ENCODE results near the gene SMIM36.
"Not testable (repeated sequence)": the region's sequence is repeated elsewhere in the genome, so short reads cannot be mapped to it uniquely, and the experiment has no call there.

Gene SMIM36

DNA sequence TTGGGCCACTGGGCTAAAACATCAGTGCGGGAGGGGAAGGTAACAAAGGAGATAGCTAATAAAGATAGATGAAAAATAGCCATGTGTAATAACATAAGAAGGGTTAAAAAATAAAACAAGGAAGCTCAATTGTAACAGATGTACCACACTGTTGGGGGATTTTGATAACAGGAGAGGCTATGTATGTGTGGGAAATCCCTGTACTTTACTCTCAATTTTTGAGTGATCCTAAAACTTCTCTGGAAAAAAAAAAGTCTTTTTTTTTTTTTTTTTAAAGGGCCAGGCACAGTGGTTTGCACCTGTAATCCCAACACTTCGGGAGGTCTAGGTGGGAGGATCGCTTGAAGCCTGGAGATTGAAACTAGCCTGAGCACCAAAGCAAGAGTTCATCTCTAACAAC lies 87.7 kb downstream of the SMIM36 start:
- H3K27ac ChIP-seq: no peak overlapping the region
- no peak for DNase-seq (ENCODE audit: low spot score)
- ChIA-PET POLR2A (ENCODE audit: low non-redundant PET) (no interaction called here), CTCF (no interaction called here)
- TF ChIP-seq, protein P1, sequence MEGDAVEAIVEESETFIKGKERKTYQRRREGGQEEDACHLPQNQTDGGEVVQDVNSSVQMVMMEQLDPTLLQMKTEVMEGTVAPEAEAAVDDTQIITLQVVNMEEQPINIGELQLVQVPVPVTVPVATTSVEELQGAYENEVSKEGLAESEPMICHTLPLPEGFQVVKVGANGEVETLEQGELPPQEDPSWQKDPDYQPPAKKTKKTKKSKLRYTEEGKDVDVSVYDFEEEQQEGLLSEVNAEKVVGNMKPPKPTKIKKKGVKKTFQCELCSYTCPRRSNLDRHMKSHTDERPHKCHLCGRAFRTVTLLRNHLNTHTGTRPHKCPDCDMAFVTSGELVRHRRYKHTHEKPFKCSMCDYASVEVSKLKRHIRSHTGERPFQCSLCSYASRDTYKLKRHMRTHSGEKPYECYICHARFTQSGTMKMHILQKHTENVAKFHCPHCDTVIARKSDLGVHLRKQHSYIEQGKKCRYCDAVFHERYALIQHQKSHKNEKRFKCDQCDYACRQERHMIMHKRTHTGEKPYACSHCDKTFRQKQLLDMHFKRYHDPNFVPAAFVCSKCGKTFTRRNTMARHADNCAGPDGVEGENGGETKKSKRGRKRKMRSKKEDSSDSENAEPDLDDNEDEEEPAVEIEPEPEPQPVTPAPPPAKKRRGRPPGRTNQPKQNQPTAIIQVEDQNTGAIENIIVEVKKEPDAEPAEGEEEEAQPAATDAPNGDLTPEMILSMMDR (conservative IDR thresholded peaks at IDR 0.05; ENCODE audit: low read depth): no peak

DNA sequence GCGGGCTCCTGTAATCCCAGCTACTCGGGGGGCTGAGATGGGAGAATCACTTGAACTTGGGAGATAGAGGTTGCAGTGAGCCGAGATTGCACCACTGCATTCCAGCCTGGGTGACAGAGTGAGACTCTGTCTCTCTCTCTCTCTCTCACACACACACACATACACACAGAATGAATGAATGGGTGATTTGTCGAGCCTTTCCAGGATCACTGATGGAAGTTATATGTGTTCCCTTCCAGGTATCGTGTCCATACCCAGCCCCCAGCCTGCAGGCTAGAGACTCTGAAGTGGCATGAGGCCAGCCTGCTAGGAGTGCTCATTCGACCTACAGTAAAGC lies 88.5 kb downstream of the SMIM36 start:
- CTCF ChIA-PET; POLR2A ChIA-PET (ENCODE audit: low non-redundant PET); H3K27ac ChIP-seq; DNase-seq (ENCODE audit: low spot score): not testable (repeated sequence)

DNA sequence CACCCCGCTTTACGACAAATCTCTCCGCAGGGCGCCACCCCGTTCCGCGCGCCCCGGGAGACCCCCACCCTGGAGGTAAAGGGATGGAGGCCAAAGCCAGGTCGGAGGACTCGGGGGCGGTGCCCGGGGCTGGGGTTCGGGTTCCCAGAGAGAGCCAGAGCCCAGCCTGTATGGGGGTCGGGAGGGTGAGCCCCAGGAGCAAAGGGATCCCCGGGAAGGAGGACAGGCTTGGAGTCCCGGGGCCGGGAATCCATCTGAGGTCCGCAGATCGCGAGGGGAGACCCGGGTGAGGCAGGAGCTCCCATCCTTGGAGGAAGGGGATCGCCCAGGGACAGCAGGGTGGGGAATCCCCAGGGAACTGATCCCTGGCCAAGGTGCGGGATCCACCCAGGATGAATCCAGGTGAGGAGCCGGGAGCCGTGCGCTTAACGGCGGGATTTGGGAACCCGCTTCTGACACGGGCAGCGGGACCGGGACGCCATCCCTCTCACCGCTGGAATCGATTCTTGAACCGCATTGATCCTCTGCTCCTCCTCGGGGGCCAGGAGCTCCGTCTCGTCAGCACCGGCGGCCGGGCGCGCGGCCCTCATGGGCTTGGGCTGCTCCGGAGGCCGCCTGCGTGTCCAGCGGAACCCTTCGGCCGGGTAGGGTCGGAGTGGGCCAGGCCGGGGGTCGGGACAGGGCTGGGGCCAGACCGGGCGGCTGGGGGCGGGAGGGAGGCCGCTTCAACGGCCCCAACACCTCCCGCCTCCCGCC lies 89.9 kb downstream of the SMIM36 start, which contains the start of gene MMD:
Gene MMD (minus strand): TSS at position 657 of the 756 bp plus-strand sequence. CDS start 140 bp downstream, at position 517.
- POLR2A ChIA-PET (ENCODE audit: low non-redundant PET): interaction anchor here (0.7 kb wide), 1 partner anchor 116 kb away, joined by 5 read pairs; no protein-coding TSS in a partner anchor
- DNase-seq (ENCODE audit: low spot score): peak; percentile 71
- CTCF ChIA-PET: interaction anchor here (0.7 to 1.0 kb wide), 2 partner anchors 78 to 93 kb away, joined by 3 to 4 read pairs; no protein-coding TSS in a partner anchor
- TF ChIP-seq, protein P1 (conservative IDR thresholded peaks at IDR 0.05; ENCODE audit: low read depth): no peak
- peak within 1 kb of the TSS; percentile 76 for H3K27ac ChIP-seq

DNA sequence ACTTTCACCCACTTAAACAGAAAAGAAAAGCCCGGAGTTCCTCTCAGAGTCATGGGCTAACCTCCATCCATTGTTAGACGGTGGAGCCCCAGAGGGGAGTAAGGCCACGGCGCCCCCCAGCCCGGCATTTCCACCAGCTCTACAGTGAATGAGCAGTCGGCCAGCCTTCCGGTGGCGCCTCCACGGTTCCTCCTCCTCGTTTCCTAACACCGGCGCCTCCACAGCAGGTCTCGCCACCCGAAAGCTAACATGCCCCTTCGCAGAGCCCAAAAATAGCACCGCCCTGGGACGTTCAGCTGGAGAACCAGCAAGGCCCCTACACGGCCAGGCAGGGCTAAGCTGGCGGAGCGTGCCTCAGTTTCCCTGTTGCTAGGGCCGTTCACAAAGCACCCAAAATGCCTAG lies 90.5 kb downstream of the SMIM36 start:
- CTCF ChIA-PET: interaction anchor here (0.7 kb wide), 1 partner anchor 79 kb away, joined by 4 read pairs; no protein-coding TSS in a partner anchor
- TF ChIP-seq, protein P1 (conservative IDR thresholded peaks at IDR 0.05; ENCODE audit: low read depth): no peak
- H3K27ac ChIP-seq: peak overlapping the region; percentile 76
- POLR2A ChIA-PET (ENCODE audit: low non-redundant PET): no interaction called here
- peak; percentile 30 for DNase-seq (ENCODE audit: low spot score)

DNA sequence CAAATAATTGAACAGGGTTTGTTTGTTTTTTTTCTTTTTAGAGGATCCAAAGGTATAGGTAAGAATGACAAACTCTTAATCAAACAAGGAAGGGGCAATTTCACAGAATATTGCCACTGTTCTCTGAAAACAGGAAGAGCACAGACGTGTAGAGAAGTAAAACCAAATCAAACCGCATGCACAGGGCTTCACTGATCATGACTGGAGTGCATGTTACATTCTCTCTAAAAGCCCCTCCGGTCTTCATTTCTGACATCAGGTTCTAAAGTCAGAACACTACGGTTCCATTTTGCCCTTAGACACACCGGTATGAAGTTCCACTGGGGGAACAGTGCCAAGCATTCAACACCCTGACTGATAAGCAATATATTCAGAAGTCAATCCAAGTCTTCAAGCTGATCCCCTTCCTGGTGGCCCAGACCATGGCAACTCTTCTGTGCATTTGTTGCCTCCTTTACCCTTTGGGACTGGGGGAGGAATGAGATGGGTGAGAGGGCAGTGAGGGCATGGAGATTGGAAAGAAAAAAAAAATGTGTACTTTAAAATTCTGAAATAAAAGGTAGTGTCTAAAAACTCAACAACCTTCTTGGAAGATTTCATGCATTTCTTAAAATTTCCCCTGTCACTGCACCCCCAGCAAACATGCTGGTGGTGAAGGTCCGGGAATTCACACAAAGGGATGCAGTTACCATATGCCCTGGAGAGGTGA lies 91.0 kb downstream of the SMIM36 start:
- CTCF ChIA-PET: interaction anchor here (0.7 kb wide), 1 partner anchor 80 kb away, joined by 4 read pairs; no protein-coding TSS in a partner anchor

DNA sequence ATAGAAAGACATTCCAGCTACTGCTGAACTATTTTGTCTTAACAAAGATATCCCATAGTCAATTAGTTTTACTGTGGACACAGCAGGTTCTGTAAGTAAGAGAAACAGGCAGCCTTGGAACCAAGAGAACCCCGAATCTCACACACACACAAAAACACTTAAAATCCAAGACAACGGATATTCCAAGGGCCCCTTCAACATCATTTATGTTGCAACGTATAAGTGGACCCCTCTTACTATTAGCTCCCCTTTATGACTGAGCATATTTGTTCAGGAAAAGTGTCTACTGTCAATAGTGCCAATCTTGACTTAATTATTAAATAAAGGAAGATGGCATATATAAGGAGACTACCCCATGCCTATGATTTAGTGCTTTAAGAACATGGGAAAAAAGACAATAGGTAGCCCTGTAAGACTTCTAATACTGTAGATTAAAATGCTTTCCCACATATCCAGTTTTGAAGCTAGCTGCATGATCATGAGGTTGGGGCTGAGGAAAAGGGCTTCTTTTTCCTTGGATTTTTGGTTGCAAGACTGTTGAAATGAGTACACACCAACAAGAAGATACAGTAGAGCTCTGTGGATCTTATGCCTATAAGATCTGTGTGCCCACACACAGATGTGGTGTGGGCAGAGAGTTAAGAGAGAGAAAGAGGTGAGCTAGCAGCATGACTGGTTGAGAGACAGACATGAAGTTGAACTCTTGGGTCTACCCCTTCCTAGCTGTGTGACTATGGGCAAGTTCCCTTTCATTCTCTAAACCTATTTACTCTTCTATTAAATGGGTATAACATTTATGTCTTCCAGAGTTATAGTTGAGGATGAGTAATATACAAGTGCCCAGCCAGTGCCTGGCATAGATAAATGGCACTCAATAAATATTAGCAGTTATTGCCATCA lies 92.6 kb downstream of the SMIM36 start:
- ChIA-PET POLR2A (ENCODE audit: low non-redundant PET) (no interaction called here), CTCF (interaction anchor here (0.7 to 0.9 kb wide), 3 partner anchors 67 to 425 kb away, joined by 3 read pairs; no protein-coding TSS in a partner anchor)
- no peak overlapping the region for H3K27ac ChIP-seq
- DNase-seq (ENCODE audit: low spot score): no peak
- TF ChIP-seq, protein P1 (conservative IDR thresholded peaks at IDR 0.05; ENCODE audit: low read depth): no peak

More for the DNA sequence above, 91.0 kb downstream of the SMIM36 start:
- no peak for DNase-seq (ENCODE audit: low spot score)
- POLR2A ChIA-PET (ENCODE audit: low non-redundant PET): no interaction called here
- TF ChIP-seq, protein P1 (conservative IDR thresholded peaks at IDR 0.05; ENCODE audit: low read depth): no peak
- H3K27ac ChIP-seq: peak overlapping the region; percentile 76
